Motor neuron (in vitro differentiated cells): Measurements from ENCODE around the gene CPNE5. TPM values are rescaled to one million over a fixed set of nuclear protein-coding genes. Genes with fewer than 3 reads are reported as not detected.
"Not testable (repeated sequence)": the region's sequence is repeated elsewhere in the genome, so short reads cannot be mapped to it uniquely, and the experiment has no call there.

Experiments used
- ATAC-seq, 8 experiments: fragments of 200-7000 bp; cut with Tn5 transposase; replicated peaks in 6 of 8; 2 replicates each; pipeline ENCODE4 v1.8.0; 2021; ENCODE audit warnings: mild to moderate bottlenecking in 8 of 8, moderate library complexity in 8 of 8
- H3K27ac ChIP-seq, 2 donors: fragments of 250-450 bp; sonication (Bioruptor Pico); 2 replicates each; pipeline ENCODE4 v1.9.0; 2021; ENCODE audit warnings: antibody characterized with exemption in 2 of 2, mild to moderate bottlenecking in 2 of 2, moderate library complexity in 1 of 2
- H3K4me1 ChIP-seq, 2 donors: fragments of 250-450 bp; sonication (Bioruptor Pico); replicated peaks in 1 of 2; 2 replicates each; pipeline ENCODE4 v1.6.1; 2021; ENCODE audit warnings: antibody characterized with exemption in 2 of 2, mild to moderate bottlenecking in 2 of 2, moderate library complexity in 1 of 2
- H3K4me3 ChIP-seq, 5 donors: fragments of 250-450 bp; sonication (Bioruptor Pico); 2 replicates each; pipeline ENCODE4 v1.9.0; 2021; ENCODE audit warnings: antibody characterized with exemption in 5 of 5, mild to moderate bottlenecking in 5 of 5, moderate library complexity in 4 of 5
- WGBS, 10 experiments: fragments of 450-650 bp; shearing (Covaris generic); methylation state at CpG; one replicate each; pipeline ENCODE4 v1.0.0; 2022; 5-methylcytosine and 5-hydroxymethylcytosine counted together
- in situ Hi-C, 9 experiments: fragments of 400-800 bp; cut with MboI; loops; one replicate each; pipeline ENCODE4 v1.15.0; 2021; ENCODE audit warnings: low sequenced_read_pairs in 9 of 9, low pct_unique_long_range_greater_than_20kb in 2 of 9; ENCODE audit not compliant: unreplicated experiment in 9 of 9
- total RNA-seq, 8 experiments: library from RNA; unstranded; fragments of 300-600 nt; gene quantifications; 2 replicates each; pipeline versions ENCODE4 v1.2.3 to v1.2.4, GENCODE V29; 2022

Gene CPNE5
- total RNA-seq, 8 experiments from 2014 or later: 0.45 to 3.1 (median 1.7) TPM

DNA sequence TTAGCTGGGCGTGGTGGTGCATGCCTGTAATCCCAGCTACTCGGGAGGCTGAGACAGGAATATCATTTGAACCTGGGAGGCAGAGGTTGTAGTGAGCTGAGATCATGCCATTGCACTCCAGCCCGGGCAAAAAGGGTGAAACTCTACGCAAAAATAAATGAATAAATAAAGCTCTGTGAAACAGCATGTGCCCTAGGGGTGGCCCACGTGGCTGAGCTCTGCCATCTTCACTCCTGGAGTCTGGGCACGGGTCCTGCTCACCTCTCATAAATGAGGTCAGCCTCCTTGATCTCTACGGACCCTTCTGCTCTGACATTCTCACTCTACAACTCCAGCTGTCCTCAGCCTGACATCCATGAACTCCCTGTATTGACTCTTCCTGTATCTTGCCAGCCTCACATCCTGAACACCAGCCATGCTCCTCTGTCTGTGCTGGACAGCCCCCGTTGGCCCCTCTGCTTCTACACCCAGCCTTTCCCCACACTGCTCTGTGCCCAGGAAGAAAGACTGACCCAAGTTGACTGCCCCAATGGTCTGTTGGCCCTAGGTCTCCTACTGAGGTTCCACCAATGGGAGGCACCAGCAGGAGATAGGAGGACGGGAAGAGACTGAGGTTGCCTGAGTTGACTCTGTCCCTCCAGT lies 21.9 kb downstream of the CPNE5 start:
- Histone ChIP-seq H3K4me1 (peaks cover 4 to 17% of the 10 kb centered on the region in 2 donors), H3K27ac (no peak overlapping the region), H3K4me3 (no peak overlapping the region)
- in situ Hi-C loops: no loop called here
- WGBS, 10 experiments: 87 to 100% (median 97%) methylated on average over 1 to 5 of the region's 9 CpGs; no CpG with 5 or more reads in 3 of the 10 experiments
- ATAC-seq: no peak

DNA sequence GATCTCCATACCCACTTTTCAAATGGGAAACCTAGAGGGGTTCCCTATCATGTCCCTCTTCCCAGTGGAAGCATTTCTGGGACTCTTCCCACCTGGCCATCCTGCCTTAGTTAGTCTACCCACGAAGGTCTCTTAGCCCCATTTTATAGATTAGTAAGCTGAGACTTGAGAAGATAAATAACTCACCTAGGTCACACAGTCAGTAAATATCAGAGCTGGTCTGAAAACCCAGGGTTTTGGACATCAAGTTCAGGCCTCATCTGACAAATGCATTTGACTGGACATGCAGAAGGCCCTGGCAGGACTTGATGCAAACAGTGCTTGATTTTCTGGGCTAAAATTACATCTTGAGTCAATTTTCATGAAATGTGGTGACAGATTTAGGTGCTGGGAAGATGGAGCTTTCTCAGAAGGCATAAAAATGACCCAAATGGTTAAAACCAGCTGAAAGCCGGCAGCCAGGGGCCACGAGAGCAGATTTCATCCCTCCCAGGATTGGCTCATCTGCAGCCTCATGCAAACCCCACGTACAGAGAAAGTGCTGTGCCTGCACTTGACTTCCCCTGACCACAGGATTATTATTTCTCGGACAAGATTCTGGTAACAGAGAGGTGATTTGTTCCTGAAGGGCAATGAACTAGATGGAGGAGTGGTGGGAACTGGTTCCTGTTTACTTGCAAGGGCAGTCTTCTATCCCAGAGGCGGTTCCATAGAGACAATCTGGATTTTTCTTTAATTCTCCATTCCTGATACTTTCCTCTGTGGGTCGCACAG lies 23.1 kb downstream of the CPNE5 start:
- whole genome bisulfite sequencing, 10 experiments: 0 to 100% (median 76%) methylated on average over 1 to 5 of the region's 7 CpGs; no CpG with 5 or more reads in 1 of the 10 experiments

DNA sequence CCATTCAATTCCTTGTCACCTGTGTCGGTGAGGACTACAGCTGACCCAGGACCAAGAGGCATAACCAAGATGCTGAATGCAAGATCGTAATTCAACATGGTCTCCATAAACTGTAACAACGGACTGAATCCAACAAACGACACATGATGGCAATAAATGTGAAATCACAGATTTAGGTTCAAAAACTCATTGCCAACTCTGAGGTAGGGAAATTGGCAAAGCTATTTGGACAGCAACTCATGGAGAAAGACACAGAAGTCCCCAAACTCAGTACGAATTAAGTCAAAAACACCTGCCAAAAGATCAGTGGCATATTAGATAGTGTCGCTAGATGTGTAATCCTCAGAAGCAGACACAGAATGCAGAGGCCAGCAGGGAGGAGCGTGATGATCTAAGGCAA lies 25.0 kb downstream of the CPNE5 start:
- Histone ChIP-seq H3K27ac (no peak overlapping the region), H3K4me1 (peaks cover 11 to 18% of the 10 kb centered on the region in 2 donors), H3K4me3 (no peak overlapping the region)
- in situ Hi-C loops: no loop called here
- no peak for ATAC-seq
- WGBS, 10 experiments: 64 to 100% (median 93%) methylated on average over 1 to 7 of the region's 7 CpGs

More for the DNA sequence above, 23.1 kb downstream of the CPNE5 start:
- ATAC-seq: peak in 1 of 8 experiments; percentile 46
- Histone ChIP-seq H3K4me1 (peaks cover 5 to 6% of the 10 kb centered on the region in 2 donors), H3K4me3 (no peak overlapping the region), H3K27ac (no peak overlapping the region)
- in situ Hi-C loops: no loop called here

DNA sequence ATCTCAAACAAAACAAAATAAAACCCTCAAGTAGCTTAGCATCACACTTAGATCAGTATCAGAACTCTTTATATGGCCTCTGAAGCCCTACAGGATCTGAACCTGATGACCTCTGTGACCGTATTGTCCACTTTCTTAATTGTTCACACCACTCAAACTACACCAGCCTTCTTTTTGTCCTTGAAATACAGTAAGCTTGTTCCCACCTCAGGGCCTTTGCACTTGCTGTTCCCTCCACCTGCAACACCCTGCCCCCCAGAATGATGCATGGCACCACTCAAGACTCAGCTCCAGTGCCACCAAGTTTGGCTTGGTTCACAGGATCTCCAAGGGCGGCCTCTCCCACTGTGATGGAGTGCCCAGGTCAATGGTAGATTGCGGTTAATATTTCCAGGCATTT lies 25.7 kb downstream of the CPNE5 start:
- H3K4me3 ChIP-seq: no peak overlapping the region
- H3K27ac ChIP-seq: no peak overlapping the region
- in situ Hi-C loops: no loop called here
- ATAC-seq: no peak
- H3K4me1 ChIP-seq: peaks cover 11 to 18% of the 10 kb centered on the region in 2 donors
- WGBS, 10 experiments: 50 to 100% (median 75%) methylated on average over 1 to 2 of the region's 3 CpGs; no CpG with 5 or more reads in 4 of the 10 experiments

DNA sequence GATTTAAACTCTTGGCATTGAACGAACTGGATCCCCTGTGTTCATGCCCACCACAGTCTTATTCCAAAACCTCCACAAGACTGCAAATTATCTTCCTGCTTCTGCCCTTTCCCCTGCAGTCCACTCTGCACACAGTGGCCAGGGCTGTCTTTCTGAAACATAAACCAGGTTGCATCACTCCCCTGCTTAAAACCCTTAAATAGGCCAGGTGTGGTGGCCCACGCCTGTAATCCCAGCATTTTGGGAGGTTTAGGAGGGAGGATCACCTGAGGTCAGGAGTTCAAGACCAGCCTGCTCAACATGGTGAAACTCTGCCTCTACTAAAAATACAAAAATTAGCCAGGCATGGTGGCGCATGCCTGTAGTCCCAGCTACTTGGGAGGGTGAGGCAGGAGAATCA lies 26.2 kb downstream of the CPNE5 start:
- WGBS, 10 experiments: 67 to 100% (median 86%) methylated on average over 1 to 3 of the region's 3 CpGs; no CpG with 5 or more reads in 4 of the 10 experiments
- peaks cover 11 to 18% of the 10 kb centered on the region in 2 donors for H3K4me1 ChIP-seq
- in situ Hi-C loops, ATAC-seq, H3K27ac ChIP-seq, H3K4me3 ChIP-seq: not testable (repeated sequence)

DNA sequence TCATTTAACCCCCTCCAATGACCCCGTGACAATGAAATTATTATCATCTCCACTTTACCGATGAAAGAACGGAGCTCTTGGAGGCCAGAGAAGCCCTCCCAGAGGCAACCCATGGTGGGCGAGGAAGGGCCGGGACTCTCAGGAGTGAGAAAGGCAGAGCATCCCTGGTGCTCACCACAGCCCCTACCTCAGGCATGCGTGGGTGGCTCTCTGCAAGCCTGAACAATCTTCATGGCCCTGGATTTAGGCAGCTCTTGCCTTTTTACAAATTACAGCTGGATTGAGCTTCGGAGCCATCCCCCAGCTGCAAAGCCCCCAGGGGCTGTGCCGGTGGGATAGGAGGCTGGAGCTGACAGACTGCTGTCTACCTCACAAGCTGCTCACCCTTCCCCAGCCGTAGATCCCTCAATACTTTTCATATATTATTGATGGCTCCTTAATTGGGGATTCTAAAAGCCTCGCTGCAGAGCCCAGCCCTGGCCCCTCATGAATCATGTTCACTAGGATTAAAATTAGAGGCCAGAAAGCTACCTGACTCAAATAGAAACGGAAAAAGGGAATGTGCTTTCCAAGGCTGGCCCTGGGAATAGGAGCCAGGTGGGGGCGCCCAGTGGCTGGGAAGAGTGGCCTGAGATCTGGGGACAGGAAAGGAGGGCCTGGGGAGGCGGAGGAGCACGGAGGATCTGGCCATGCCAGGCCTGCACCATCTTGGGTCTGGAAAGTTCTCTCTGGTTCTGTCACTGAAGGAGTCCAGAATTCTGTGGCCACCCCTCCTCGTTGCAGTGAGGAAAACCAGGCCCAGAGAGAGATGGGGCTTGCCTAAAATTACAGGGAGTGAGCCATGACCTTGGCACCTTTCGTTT lies 29.1 kb downstream of the CPNE5 start:
- in situ Hi-C loops: no loop called here
- peak in 5 of 8 experiments; percentile 64 to 80 (median 72) for ATAC-seq

DNA sequence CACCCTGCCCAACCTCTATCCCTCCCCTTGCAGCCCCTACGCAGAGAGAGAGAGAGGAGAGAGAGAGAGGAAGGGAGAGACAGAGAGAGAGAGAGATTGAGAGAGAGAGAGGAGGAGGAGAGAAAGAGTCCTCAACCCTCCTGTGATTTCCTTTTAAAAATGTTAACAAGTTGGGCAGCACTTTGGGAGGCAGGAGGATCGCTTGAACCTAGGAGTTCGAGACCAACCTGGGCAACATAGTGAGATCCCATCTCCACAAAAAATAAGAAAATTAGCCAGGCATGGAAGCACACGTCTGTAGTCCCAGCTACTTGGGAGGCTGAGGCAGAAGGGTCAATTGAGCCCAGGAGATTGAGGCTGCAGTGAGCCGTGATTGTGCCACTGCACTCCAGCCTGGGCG lies 30.1 kb downstream of the CPNE5 start:
- Histone ChIP-seq H3K27ac (no peak overlapping the region), H3K4me3 (no peak overlapping the region), H3K4me1 (peaks cover 33 to 36% of the 10 kb centered on the region in 2 donors)
- 66 to 100% (median 89%) methylated on average over 1 to 5 of the region's 6 CpGs; no CpG with 5 or more reads in 3 of the 10 experiments for WGBS, 10 experiments
- in situ Hi-C loops: no loop called here
- ATAC-seq: no peak

More for the DNA sequence above, 29.1 kb downstream of the CPNE5 start:
- WGBS, 10 experiments: 43 to 83% (median 65%) methylated on average over 1 to 14 of the region's 16 CpGs; no CpG with 5 or more reads in 2 of the 10 experiments
- Histone ChIP-seq H3K4me3 (no peak overlapping the region), H3K27ac (peak overlapping the region in 1 of 2 donors; percentile 16), H3K4me1 (peaks cover 22 to 26% of the 10 kb centered on the region in 2 donors)

DNA sequence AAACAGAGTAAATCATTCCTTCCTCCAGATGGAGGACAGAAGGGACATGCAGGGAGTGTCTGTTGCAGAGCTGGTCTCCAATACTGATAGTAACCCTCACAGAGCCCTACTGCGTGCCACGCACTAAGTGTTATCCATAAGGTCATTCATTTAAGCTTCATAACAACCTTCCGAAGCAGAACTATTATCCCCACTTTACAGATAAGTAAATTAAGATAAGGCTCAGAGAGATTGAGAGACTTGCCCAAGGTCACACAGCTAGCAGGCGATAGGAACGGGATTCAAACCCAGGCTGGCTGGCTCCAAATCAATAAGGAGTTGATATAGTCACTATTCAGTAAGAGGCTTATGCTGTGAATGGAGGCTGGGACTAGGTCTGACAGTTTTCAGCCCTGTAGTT lies 30.6 kb downstream of the CPNE5 start:
- no peak overlapping the region for H3K27ac ChIP-seq
- no peak for ATAC-seq
- in situ Hi-C loops: no loop called here
- H3K4me1 ChIP-seq: peaks cover 35 to 39% of the 10 kb centered on the region in 2 donors
- WGBS, 10 experiments: 0 to 100% (median 85%) methylated on average over 1 to 5 of the region's 5 CpGs; no CpG with 5 or more reads in 2 of the 10 experiments
- H3K4me3 ChIP-seq: no peak overlapping the region

DNA sequence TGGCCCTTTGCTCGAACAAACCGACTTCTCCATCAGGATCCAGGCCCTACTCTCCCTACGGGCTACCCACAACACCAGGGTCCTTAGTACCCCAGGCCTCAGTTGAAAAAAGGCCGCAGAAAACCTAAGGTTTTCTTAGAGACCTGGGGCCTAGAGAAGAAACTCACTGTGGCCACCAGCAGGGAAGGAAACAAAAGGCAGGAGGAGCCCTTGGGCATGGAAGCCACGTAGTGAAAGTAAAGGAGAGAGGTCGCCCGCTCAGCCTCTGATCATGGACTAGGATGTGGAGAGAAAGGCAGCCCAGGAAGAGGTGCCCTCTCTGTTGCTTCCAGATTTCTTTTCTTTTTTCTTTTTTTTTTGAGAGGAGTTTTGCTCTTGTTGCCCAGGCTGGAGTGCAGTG lies 31.5 kb downstream of the CPNE5 start:
- in situ Hi-C loops: no loop called here
- Histone ChIP-seq H3K4me1 (peaks cover 35 to 39% of the 10 kb centered on the region in 2 donors), H3K4me3 (no peak overlapping the region), H3K27ac (no peak overlapping the region)
- WGBS, 10 experiments: 67 to 100% (median 97%) methylated on average over 1 to 6 of the region's 7 CpGs; no CpG with 5 or more reads in 1 of the 10 experiments
- no peak for ATAC-seq

DNA sequence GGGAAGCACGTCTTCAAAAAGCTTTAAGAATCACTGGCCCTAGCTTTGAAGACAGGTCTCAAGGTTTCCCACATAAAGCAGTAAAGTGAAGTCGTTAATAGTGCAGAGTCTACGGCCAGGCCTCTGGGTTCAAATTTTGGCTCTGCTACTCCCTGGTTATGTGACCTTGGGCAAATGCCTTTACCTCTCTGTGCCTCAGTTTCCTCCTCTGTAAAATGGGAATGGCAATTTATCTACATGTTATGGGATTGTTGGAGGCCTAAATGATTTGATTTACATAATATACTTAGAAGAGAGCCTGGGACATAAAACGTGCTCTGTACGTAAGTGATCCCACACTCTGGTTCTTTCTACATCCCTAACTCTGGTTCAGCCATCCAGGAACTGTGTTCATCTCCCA lies 32.1 kb downstream of the CPNE5 start:
- ATAC-seq: no peak
- WGBS, 10 experiments: 23 to 100% (median 48%) methylated on average over 1 to 5 of the region's 5 CpGs; no CpG with 5 or more reads in 2 of the 10 experiments
- Histone ChIP-seq H3K4me1 (peaks cover 35 to 39% of the 10 kb centered on the region in 2 donors), H3K27ac (no peak overlapping the region), H3K4me3 (no peak overlapping the region)
- in situ Hi-C loops: no loop called here

DNA sequence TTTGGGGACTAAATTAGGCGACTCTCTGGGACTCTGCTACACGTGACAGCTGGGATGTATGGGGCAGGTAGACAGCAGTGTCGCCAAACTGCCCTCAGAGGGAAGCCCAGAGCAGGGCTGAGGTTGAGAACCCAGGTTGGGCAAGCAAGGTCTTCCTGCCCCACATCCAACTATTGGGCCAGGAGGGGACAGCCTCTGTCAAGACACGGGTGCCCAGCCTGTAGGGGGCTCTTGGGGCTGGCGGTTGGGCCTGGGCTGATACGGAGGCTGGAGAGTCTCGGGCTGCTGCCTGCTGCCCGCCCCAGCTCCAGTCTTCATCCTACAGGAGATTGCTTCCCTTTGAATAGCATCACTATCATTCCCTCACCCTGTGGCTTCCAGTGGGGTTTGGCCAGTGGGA lies 33.3 kb downstream of the CPNE5 start:
- H3K27ac ChIP-seq: no peak overlapping the region
- peak in 1 of 8 experiments; percentile 13 for ATAC-seq
- WGBS, 10 experiments: 29 to 100% (median 43%) methylated on average over 1 to 3 of the region's 8 CpGs; no CpG with 5 or more reads in 4 of the 10 experiments
- in situ Hi-C loops: no loop called here
- H3K4me3 ChIP-seq: no peak overlapping the region
- peaks cover 35 to 38% of the 10 kb centered on the region in 2 donors for H3K4me1 ChIP-seq

DNA sequence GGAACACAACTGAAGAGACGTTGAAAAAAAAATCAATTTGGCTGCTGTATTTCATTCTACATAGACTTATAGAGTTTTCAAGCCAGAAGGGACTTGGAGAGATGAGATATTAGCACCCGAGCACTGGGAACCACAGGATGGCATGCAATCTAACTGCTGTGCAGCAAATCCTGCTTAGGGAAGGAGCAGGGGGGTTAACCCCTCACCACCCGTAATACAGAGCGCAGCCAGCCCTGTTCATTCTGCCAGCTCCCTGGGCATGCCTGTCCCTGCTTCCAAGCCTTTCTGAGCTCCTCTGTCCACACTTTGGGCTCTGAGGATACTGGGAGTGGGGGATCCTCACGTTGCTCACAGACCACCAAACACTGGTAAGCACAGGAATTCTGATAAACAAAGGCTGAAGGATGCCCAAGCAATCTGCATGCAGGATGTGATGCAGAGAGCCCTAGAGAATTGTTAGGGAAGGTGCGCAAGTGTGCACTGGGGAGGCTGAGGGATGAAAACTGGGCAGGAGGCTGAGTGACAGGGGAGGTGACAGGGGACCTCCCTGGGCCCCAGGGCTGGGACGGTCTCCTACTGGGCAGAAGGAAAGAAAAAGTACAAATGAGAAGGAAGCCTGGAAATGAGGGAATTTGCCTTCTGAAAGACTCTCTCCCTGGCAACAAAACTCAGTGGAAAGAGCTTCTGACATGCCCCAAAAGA lies 34.0 kb downstream of the CPNE5 start:
- peak in 5 of 8 experiments; percentile 70 to 78 (median 72) for ATAC-seq
- 0 to 52% (median 17%) methylated on average over 1 to 6 of the region's 7 CpGs; no CpG with 5 or more reads in 2 of the 10 experiments for WGBS, 10 experiments
- in situ Hi-C loops: no loop called here
- Histone ChIP-seq H3K4me1 (peaks cover 35% of the 10 kb centered on the region in 2 donors), H3K4me3 (no peak overlapping the region), H3K27ac (peak overlapping the region in 1 of 2 donors; percentile 34)
